HG03280 (cell line): ENCODE results near the gene BZW2.
A peak's percentile ranks its signal among the peaks of the same experiment; 100 is the strongest.
"Not testable (repeated sequence)": the region's sequence is repeated elsewhere in the genome, so short reads cannot be mapped to it uniquely, and the experiment has no call there.

Source experiments
- ATAC-seq: cut with Tn5 transposase; IDR thresholded peaks from one replicate; pipeline ENCODE4 v1.9.1; 2021; ENCODE audit warnings: mild to moderate bottlenecking, moderate library complexity; ENCODE audit not compliant: unreplicated experiment

BZW2 gene

DNA sequence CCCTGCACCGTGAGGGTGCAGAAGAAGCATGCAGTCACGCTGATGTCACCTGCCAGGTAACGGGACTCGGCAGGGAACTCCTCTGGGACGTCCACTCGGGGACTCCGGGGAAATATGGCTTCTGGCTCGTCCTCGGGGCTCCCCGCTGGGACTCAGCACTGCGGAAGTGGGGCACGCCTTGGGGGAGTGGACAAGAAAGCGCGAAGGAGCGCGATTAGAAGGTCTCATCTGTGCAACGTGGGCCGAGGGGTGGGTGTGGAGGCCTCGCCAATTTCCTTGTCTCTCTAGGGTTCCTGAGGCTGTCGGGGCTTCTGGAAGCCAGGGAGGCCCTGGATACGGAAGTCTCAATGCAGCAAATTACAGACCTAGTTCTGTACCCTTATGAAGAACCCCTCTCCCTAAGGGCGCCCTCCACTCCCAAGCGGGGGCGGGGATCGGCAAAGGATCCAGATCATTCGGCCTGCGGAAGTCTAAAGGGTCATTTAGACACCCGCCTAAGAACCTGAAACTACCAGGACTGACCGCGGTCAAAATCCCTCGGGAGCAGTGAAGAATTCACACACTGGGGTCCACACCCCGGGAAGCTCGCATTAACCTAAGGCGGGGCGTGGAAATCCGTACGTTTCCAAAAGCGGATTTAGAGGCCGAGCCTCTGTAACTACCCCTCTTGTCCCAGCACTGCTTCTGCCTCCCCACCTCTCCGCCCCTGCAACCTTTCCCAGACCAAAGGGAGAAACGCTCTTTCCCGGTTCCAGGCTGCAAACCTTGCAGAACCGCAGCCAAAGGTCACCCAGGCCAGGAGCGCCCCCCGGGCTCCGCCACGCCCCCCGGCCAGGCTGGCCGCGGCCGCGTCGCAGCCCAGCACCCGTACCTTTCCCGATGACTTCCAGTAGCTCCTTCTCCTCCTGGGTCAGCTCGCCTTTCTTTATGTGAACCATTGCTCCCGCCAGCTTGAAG, 1.1 kb upstream of the BZW2 start:
- peak; percentile 6 for ATAC-seq

DNA sequence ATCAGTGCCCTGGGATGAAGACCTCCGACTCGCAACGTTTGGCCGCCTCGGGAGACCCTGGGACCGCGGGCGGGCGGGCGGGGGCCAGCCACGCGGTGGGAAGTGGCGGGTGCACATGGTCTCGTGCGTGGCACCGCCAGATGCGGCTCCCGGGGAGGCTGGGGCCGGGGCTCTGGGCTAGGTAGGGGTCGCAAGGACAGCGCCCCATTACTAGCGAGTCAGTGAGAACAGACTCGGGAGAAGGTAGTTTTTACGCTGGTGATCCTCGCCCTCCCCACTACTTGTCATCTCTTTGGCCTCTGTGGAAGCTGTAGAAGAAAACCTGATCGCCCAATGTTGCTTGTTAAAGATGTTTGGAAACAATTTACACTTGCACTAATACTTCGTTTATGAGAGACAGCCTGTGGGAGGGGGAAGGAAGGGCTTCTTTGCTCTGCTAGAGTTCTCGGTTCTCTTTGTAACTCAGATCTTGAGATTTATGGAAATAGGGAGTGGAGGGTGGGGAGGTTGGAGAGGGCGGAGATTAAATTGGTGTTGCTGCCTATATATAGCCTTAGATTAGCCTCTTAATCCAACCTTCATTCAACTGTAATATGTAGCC, 591 bp downstream of the BZW2 start:
- peak; percentile 1 for ATAC-seq

DNA sequence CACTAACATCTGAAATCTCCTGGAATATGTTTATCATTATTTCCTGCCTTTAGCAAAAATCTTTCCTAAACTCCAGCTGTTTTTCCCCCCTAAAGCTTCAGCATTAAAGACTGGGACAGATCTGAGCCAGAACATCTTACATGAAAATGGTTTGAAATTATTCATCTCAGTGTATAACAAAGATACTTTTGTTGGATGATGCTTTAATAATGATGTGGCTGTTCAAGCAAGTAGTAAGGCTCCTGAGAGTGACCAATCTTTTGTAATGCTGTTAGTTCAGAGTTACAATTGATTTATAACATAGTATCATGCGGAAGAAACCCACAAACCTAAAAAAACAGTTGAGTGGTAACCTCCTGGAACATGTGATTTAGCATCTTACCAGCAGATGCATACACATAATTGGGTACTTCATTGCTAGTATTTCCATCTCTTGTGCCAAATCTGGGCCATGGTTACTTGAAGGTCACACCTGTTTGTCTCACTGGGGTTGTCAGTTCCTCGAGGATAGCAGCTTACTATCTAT, 1.5 kb downstream of the BZW2 start:
- ATAC-seq = no peak

DNA sequence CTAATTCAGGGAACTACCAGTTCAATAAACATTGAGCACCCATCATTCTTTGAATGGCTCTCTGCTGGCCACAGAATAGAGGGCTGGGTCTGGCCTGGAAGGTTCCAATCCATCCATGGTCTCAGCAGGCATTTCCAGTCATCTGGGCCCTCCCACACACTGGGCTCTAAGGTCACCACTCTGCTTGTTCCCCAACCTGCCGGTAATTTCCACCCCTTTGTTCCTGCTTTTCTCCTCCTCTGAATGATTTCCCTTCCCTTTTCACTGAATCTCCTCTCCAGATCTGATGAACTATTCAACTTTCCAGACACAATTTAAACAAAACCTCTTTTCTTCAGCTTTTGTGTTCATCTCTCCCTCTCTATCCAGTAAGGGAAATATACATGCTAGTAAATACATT, 2.6 kb downstream of the BZW2 start:
- no peak for ATAC-seq

DNA sequence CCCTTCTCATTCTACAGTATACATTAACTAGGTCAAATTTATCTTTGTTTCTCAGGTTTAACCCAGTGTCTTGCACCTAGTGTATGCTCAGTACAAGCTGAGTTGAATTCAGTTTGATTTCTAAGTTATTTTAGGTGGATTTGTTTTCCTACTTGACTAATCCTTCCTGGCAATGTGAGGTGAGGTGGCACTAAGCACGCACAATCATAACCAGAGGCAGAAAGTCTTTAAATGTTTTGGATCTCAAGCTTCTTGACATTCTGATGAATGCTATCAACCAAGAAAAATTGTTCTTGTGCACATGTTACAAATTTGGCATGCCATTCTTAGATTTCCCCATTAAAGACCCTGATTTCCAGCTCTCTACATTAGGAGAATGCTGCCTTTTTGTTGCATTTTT, 3.2 kb downstream of the BZW2 start:
- ATAC-seq = no peak

DNA sequence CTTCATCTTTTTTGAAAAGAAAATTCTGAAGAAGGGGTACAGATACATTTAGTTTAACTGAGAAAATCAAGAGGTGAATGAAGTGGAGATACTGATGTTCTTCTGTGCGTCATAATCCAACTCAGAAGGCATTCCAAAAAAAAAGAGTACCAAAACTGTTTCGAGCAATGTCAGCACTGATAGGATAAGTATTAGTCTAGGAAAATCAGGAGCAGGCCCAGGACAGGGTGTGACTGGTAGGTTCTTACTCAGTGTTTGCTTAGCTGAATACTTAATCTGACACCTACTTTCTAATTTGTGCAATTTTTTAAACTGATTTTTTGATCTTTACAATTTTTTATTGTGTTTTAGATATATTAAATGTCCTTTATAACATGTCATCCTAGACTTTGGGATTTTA, 4.3 kb downstream of the BZW2 start:
- ATAC-seq = no peak

DNA sequence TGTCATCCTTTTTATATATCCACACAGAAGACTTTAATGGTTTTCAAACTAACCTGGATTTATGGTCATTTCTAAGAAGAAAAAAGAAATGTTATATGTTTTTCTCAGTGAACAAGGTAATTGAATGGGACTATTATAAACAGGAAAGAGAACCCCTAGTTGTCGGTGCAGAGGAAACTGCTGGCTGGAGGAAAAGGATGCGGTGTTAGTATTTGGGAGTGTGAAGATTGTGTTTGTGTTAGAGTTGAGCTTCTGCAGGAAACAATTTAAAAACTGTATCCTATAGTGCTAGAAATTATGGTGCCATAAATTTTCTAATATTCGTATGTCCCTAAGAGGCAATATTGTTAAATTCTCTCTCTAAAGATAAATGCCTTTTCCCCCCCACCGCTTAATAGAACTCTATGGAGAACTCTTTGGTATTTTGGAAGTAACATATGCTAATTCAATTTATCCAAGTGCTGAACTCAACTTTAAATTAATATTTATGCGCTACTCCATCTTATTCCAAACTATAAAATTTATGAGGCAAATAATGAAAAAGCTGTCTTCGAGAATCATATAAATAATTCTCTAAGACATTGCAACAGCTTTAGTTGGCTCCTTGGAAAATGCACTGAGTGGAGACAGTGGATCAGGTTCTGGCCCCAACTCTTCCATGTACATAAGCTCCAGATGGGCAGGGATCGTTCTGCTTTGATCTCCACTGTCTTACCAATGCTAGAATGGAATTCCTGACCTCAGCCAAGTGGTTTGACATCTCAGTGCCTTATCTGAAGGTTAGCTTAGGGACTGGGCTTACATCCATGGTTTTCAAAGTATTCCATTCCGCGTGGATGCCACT, 5.6 kb downstream of the BZW2 start:
- no peak for ATAC-seq

DNA sequence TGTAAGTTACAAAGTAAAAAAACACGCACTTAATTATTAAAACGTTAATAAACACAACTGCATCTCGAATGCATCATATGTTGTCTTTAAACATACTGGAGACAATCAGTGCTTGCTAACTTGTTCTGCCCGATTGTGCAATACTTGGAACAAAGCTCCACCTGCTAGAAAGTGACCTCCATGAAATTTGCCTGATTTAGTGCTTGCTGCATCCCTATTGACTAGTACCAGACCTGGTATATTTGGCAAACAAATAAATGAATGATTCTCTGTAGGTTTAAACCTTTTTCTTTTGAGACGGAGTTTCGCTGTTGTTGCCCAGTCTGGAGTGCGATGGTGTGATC, 6.2 kb downstream of the BZW2 start:
- ATAC-seq = no peak

DNA sequence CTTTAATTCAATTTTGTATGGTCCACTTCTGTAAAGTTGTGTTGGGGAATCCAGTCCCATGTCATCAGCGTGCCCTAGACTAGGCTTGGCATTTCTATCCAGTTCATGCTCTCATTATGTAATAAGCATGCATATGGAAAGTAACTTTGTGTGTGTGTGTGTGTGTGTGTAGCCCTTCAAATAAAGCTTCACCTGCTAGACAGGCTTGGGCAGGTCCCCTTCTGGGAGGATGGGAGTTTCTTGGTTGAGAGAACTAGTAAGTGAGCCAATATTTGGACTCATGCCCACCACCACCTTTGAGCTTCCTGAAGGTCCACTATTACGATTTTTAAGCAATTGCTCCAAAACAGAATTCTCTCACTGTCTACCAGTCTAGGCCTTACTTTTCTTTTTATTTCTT, 6.9 kb downstream of the BZW2 start:
- no peak for ATAC-seq

DNA sequence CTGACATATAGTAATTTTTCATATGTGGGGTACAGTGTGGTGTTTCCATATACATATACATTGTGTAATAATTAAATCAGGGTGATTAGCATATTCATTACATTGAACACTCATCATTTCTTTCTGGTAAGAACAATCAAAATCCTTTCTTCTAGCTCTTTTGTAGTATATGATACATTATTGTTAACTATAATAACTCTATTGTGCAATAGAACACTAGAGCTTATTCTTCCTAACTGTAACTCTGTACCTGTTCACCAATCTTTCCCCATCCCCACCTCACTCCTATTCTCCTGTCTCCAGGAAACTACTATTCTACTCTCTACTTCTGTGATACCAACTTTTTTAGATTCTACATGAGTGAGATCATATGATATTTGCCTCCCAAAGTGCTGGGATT, 9.4 kb downstream of the BZW2 start:
- ATAC-seq = no peak

DNA sequence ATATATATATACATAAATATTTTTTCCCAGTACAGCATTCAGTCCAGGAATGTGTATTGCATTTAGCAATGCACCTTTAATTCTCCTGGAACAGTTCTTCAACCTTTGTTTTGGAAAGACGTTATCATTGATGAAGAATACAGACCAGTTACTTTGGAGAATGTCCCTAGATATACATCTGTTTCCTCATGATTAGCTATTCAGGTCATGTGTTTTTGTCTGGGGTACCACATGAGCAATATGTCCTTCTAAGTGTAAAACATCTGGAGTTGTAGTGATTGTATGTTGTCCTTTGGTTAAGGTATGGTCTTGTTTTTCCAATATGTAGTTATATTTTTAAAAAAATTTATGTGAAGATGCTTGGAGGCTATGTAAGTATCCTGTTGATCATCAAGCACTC, 10.2 kb downstream of the BZW2 start:
- no peak for ATAC-seq

DNA sequence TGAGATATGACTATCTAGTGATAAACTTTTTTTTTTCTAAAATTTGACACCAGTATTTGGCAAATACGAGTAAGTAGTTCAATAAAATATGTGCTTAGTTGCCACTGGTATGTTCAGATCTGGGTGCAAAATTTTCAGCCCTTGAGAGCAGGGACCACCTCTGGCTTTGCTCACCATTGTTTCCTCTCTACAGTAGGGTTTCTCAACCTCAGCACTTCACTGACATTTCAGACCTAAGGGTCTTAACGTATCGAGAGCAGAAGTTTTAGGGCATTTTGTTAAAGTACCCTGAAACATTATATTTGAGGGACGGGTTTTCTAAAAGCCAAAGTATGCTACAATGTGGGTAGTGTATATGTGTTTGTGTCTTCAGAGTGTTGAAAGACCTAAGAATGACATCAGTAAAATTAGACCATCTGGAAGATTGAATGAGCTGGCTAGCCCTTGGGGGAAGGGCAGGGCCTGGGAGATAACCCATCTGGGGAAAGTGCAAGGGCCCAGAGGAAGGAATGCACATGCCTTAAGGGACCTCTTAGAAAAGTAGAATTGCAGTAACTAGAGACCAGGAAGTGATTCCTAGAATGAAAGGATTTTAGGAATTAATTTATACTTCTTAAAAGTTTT, 11.8 kb downstream of the BZW2 start:
- ATAC-seq = no peak

DNA sequence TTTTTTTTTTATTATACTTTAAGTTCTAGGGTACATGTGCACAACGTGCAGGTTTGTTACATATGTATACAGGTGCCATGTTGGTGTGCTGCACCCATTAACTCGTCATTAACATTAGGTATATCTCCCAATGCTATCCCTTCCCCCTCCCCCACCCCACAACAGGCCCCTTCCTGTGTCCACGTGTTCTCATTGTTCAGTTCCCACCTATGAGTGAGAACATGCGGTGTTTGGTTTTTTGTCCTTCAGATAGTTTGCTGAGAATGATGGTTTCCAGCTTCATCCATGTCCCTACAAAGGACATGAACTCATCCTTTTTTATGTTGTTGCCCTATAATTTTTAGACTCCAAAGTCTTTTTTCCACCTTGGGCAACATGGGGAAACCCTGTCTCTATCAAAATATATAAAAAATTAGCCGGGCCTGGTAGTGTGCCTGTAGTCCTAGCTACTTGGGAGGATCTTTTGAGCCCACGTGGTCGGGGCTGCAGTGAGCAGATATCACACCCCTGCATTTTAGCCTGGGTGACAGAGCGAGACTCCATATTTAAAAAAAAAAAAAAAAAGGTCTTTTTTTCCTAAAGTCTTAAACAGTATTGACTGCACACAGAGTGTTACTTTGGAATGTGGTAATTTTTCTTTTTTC, 14.0 kb downstream of the BZW2 start:
- ATAC-seq = not testable (repeated sequence)

DNA sequence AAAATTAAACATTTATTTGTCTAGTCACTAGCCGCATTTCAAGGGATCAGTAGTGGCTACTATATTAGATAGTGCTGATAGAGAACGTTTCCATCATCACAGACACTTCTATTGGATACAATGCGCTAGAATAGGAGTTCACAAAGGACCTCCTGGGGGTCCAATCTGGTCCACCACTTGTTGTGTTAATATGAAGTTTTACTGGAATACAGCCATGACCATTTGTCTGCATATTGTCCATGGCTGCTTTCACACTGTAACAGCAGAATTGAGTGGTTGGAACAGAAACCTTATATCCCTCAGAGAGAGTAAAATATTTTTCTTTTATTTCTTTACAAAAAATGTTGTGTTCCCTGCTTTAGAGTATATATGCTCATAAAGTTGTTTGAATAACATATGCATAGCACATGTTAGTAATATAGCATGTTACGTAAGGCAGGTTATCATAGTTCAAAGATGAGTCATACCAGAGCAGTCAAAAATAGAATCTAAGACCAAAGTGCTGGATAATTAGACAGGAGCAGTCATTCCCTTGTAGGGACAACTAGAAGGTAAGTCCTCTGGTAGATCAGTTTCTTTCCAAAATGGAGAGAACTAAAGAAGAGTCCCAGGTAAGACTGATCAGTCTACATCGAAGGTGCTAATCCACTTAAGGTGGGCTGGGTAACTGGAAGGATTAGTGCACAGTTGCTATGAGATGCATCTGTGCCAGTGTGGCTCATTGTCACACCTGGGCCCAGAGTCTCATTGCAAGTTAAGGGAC, 14.9 kb downstream of the BZW2 start:
- ATAC-seq = no peak

DNA sequence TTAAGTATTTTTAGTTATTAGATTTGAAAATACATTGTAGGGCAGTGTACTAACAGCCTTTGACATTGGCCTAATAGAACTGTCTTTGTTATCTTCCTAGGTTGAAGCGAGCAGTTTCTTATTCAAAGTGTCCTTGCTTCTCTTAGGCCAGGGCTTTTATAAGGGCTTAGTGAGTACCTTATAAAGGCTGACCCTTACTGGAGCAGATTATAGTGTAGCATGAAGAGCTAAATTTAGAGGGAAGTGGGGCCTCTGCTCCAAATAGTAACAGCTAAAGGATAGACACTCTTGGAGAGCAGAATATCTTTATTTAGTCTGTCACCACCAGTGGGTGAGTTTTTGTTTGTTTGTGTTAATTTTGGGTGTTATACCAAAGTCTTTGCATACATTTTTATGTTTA, 15.9 kb downstream of the BZW2 start:
- ATAC-seq = no peak

DNA sequence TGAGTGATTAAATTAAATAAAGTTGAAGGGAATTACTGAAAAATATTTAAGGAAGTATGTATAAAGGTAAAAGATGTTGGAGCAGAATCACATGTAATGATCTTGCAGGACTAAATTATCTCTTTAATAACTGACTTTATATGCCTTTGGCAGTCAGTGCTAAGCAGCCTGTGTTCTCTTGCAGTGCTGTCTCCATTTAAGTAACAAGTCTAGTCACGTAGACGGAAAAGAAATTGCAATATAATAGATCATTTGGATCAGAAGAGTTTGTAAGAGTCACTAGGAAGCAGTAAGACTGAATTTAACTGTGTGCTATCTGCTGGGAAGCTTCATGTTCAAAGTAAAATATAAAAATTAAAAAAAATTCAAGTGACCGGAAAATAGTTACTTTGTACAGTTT, 21.4 kb downstream of the BZW2 start:
- no peak for ATAC-seq

DNA sequence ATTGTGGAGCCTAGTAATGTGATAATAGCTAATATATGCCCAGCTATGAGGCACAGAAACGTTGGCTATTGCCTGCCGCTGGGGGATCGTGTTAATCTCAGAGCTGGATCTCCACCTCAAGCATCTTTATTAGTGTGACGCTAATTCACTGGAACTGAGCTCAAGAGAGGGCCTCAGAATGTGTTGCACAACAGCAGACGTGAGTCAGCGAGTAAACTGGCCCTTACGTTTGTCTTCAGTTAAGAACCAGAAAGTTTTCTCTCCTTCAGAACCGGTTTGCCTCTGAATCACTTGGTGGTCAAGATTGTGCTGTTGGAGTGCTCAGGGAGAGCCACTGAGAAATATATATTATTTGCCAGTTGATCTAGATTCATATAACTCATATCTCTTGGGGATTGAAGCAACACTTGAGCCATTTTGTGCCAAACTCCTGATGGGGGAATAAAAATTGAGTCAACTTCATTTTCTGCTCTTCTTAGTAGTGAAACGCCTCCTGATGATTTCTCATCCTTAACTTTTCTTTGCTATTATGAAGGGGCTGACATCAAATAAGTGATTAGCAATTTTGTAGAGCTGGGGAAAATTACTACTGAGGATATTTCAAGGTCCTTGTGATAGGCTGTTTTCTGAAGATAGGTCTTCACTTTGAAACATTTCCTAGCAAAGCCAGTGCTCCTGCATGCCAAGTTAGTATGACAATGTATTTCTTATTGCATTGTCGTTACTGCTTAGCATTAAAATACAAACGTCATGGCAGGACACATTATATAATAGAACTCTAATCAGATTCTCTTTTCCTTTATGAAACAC, 22.3 kb downstream of the BZW2 start:
- no peak for ATAC-seq

DNA sequence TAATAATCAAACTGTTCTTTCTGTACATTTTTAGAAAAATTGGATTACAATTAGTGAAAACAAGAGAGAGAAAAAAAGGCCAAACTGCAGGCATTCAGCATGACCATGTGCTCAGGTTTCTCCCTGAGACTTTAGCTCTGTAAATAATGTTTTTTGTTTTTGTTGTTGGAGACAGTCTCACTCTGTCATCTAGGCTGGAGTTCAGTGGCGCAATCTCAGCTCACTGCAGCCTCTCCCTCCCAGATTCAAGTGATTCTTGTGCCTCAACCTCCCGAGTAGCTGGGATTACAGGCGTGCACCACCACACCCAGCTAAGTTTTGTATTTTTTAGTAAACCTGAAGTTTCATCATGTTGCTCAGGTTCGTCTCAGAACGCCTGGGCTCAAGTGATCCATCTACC, 23.0 kb downstream of the BZW2 start:
- no peak for ATAC-seq

DNA sequence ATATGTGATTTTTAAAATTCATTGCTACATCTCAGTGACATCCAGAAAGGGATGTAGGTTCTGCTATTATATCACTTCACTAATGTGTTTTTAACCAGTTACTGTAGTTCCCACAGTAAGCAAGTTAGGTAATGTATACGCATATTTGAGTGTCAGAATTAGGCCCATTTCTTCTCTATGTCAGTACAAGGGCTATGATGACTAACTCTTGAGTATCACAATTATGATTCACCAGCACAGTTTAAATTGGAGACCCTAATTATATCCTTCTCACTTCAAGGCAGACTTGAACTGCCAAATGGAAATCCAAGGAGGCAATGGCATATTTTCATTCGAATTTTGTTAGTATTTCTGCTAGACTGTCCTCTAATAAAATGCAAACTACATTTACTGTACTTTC, 23.6 kb downstream of the BZW2 start:
- ATAC-seq = no peak
